ENCODE measurements around the gene UBE2J1.

The UBE2J1 gene

GRCh38 chr6:89287351-89288028, 65.0 kb downstream of the UBE2J1 start:
- no peak for DNase-seq

- DNase-seq: no peak
Measured at GRCh38 chr6:89286516-89286915, 66.0 kb downstream of the UBE2J1 start.

- no peak for DNase-seq
Measured at GRCh38 chr6:89284963-89285735, 67.4 kb downstream of the UBE2J1 start.

GRCh38 chr6:89284081-89284480, 68.4 kb downstream of the UBE2J1 start:
- DNase-seq: no peak

GRCh38 chr6:89282749-89283148, 69.8 kb downstream of the UBE2J1 start:
- DNase-seq: no peak

GRCh38 chr6:89281779-89282246, 70.7 kb downstream of the UBE2J1 start:
- DNase-seq: peak; percentile 28

GRCh38 chr6:89278956-89279355, 73.6 kb downstream of the UBE2J1 start:
- no peak for DNase-seq
